ENCODE results near the gene PRR36.

PRR36 gene

GRCh38 chr19:7853770-7854128 lies 20.4 kb downstream of the PRR36 start:
- Histone ChIP-seq H3K4me3 (ENCODE audit: low read length in 2 of 2) (no peak overlapping the region), H3K4me1 (ENCODE audit: control insufficient read depth, insufficient read depth, low read length) (peaks cover 6% of the 10 kb centered on the region), H3K9me3 (ENCODE audit: control insufficient read depth in 2 of 2, low read length in 2 of 2) (no peaks in the 10 kb centered on the region), H3K9ac (ENCODE audit: low read length in 2 of 2) (no peak overlapping the region), H3K27ac (ENCODE audit: low read length) (no peak overlapping the region), H3K27me3 (ENCODE audit: control insufficient read depth in 1 of 2, insufficient read depth in 2 of 2, low read length in 2 of 2) (peaks cover 4 to 12% of the 10 kb centered on the region in 2 donors), H3K36me3 (ENCODE audit: control insufficient read depth in 2 of 2, insufficient read depth in 2 of 2, low read length in 2 of 2) (no peaks in the 10 kb centered on the region)

DNA sequence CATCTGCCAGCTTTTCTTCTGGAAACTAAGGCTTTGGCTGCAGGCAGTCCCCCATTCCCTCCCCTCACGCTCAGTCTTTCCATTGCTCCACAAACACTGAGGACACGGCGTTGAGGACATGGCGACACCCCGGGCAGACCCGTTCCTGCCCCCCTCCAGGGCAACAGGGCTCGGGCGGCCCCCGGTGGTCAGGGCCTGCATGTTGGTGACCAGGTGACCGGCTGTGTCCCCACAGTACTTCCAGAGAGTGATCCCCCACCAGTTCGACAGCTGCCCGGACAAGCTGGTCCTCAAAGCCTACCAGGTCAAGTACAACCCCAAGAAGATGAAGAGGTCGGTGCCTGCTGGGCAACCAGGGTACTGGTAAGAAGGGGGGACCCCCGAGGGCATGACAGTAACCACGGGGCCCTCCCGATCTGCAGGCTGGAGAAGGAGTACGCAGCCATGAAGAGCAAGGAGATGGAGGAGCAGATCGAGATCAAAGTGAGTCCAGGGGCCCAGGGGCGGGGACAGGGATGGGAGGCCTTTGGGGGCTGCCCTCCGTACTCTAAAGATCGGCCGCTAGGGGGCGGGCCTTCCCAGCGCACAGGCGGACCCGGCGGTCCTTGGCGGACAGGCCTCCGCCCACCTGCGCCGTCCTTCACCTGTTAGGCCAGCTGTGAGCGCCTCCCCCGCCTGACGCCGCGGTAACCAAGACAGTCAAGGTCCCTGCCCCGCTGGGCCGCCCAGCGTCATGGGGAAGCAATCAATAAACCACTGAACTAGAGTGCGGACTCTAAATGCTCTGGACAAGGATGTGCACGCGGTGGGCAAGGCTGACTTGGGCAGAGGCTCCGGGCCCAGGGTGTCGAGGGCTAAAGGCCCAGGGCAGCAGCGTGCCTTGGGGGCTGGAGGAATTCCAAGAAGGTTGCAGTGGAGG lies 21.1 kb downstream of the PRR36 start:
- H3K36me3 ChIP-seq (ENCODE audit: control insufficient read depth in 2 of 2, insufficient read depth in 2 of 2, low read length in 2 of 2), result no peaks in the 10 kb centered on the region
- H3K4me1 ChIP-seq (ENCODE audit: control insufficient read depth, insufficient read depth, low read length), result peaks cover 6% of the 10 kb centered on the region
- H3K27ac ChIP-seq (ENCODE audit: low read length), result no peak overlapping the region
- no peak overlapping the region for H3K4me3 ChIP-seq (ENCODE audit: low read length in 2 of 2)
- H3K9me3 ChIP-seq (ENCODE audit: control insufficient read depth in 2 of 2, low read length in 2 of 2), result no peaks in the 10 kb centered on the region
- peaks cover 4 to 9% of the 10 kb centered on the region in 2 donors for H3K27me3 ChIP-seq (ENCODE audit: control insufficient read depth in 1 of 2, insufficient read depth in 2 of 2, low read length in 2 of 2)
- H3K9ac ChIP-seq (ENCODE audit: low read length in 2 of 2), result no peak overlapping the region

- Histone ChIP-seq H3K27ac (ENCODE audit: low read length) (no peak overlapping the region), H3K4me3 (ENCODE audit: low read length in 2 of 2) (no peak overlapping the region), H3K4me1 (ENCODE audit: control insufficient read depth, insufficient read depth, low read length) (peaks cover 6% of the 10 kb centered on the region), H3K9ac (ENCODE audit: low read length in 2 of 2) (no peak overlapping the region), H3K9me3 (ENCODE audit: control insufficient read depth in 2 of 2, low read length in 2 of 2) (no peaks in the 10 kb centered on the region), H3K36me3 (ENCODE audit: control insufficient read depth in 2 of 2, insufficient read depth in 2 of 2, low read length in 2 of 2) (no peaks in the 10 kb centered on the region), H3K27me3 (ENCODE audit: control insufficient read depth in 1 of 2, insufficient read depth in 2 of 2, low read length in 2 of 2) (peaks cover 4 to 9% of the 10 kb centered on the region in 2 donors)
Observed at GRCh38 chr19:7851623-7852500, 22.3 kb downstream of the PRR36 start.

GRCh38 chr19:7850945-7851622 lies 23.1 kb downstream of the PRR36 start:
- Histone ChIP-seq H3K36me3 (ENCODE audit: control insufficient read depth in 2 of 2, insufficient read depth in 2 of 2, low read length in 2 of 2) (no peaks in the 10 kb centered on the region), H3K4me3 (ENCODE audit: low read length in 2 of 2) (no peak overlapping the region), H3K9me3 (ENCODE audit: control insufficient read depth in 2 of 2, low read length in 2 of 2) (no peaks in the 10 kb centered on the region), H3K27me3 (ENCODE audit: control insufficient read depth in 1 of 2, insufficient read depth in 2 of 2, low read length in 2 of 2) (peaks cover 4% of the 10 kb centered on the region in 2 donors), H3K4me1 (ENCODE audit: control insufficient read depth, insufficient read depth, low read length) (peaks cover 6% of the 10 kb centered on the region), H3K9ac (ENCODE audit: low read length in 2 of 2) (no peak overlapping the region), H3K27ac (ENCODE audit: low read length) (no peak overlapping the region)

- H3K4me3 ChIP-seq (ENCODE audit: low read length in 2 of 2), result no peak overlapping the region
- no peak overlapping the region for H3K27ac ChIP-seq (ENCODE audit: low read length)
- peaks cover 6% of the 10 kb centered on the region for H3K4me1 ChIP-seq (ENCODE audit: control insufficient read depth, insufficient read depth, low read length)
- no peak overlapping the region for H3K9ac ChIP-seq (ENCODE audit: low read length in 2 of 2)
- no peaks in the 10 kb centered on the region for H3K36me3 ChIP-seq (ENCODE audit: control insufficient read depth in 2 of 2, insufficient read depth in 2 of 2, low read length in 2 of 2)
- H3K9me3 ChIP-seq (ENCODE audit: control insufficient read depth in 2 of 2, low read length in 2 of 2), result no peaks in the 10 kb centered on the region
- peaks cover 0 to 4% of the 10 kb centered on the region in 2 donors for H3K27me3 ChIP-seq (ENCODE audit: control insufficient read depth in 1 of 2, insufficient read depth in 2 of 2, low read length in 2 of 2)
Observed at GRCh38 chr19:7850000-7850813, 24.0 kb downstream of the PRR36 start.

GRCh38 chr19:7849631-7849999 lies 24.6 kb downstream of the PRR36 start:
- Histone ChIP-seq H3K9ac (ENCODE audit: low read length in 2 of 2) (no peak overlapping the region), H3K27ac (ENCODE audit: low read length) (no peak overlapping the region), H3K27me3 (ENCODE audit: control insufficient read depth in 1 of 2, insufficient read depth in 2 of 2, low read length in 2 of 2) (peaks cover 0 to 2% of the 10 kb centered on the region in 2 donors), H3K4me3 (ENCODE audit: low read length in 2 of 2) (no peak overlapping the region), H3K36me3 (ENCODE audit: control insufficient read depth in 2 of 2, insufficient read depth in 2 of 2, low read length in 2 of 2) (no peaks in the 10 kb centered on the region), H3K9me3 (ENCODE audit: control insufficient read depth in 2 of 2, low read length in 2 of 2) (no peaks in the 10 kb centered on the region), H3K4me1 (ENCODE audit: control insufficient read depth, insufficient read depth, low read length) (peaks cover 6% of the 10 kb centered on the region)

- Histone ChIP-seq H3K4me3 (ENCODE audit: low read length in 2 of 2) (no peak overlapping the region), H3K9ac (ENCODE audit: low read length in 2 of 2) (no peak overlapping the region), H3K36me3 (ENCODE audit: control insufficient read depth in 2 of 2, insufficient read depth in 2 of 2, low read length in 2 of 2) (no peaks in the 10 kb centered on the region), H3K4me1 (ENCODE audit: control insufficient read depth, insufficient read depth, low read length) (peaks cover 6% of the 10 kb centered on the region), H3K27ac (ENCODE audit: low read length) (no peak overlapping the region), H3K9me3 (ENCODE audit: control insufficient read depth in 2 of 2, low read length in 2 of 2) (no peaks in the 10 kb centered on the region), H3K27me3 (ENCODE audit: control insufficient read depth in 1 of 2, insufficient read depth in 2 of 2, low read length in 2 of 2) (no peaks in the 10 kb centered on the region)
Observed at GRCh38 chr19:7848779-7849457, 25.3 kb downstream of the PRR36 start.

DNA sequence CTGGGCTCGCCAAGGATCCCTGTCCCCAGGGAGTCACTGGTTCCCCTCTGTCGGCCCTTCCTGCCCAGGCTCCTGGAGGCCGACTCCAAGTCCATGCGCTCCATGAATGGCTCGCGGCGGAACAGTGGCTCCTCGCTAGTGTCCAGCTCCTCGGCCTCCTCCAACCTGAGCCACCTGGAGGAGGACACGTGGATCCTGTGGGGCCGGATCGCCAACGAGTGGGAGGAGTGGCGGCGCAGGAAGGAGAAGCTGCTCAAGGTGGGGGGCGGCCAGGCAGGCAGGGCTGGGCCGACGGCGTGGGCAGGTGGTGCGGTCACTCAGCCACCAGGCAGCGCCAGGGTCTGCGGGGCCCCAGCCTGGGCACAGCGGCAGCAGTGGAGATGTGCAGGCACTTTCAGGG lies 26.5 kb downstream of the PRR36 start:
- H3K9me3 ChIP-seq (ENCODE audit: control insufficient read depth in 2 of 2, low read length in 2 of 2), result no peaks in the 10 kb centered on the region
- no peak overlapping the region for H3K27ac ChIP-seq (ENCODE audit: low read length)
- H3K9ac ChIP-seq (ENCODE audit: low read length in 2 of 2), result no peak overlapping the region
- no peaks in the 10 kb centered on the region for H3K4me1 ChIP-seq (ENCODE audit: control insufficient read depth, insufficient read depth, low read length)
- H3K4me3 ChIP-seq (ENCODE audit: low read length in 2 of 2), result no peak overlapping the region
- H3K36me3 ChIP-seq (ENCODE audit: control insufficient read depth in 2 of 2, insufficient read depth in 2 of 2, low read length in 2 of 2), result no peaks in the 10 kb centered on the region
- no peaks in the 10 kb centered on the region for H3K27me3 ChIP-seq (ENCODE audit: control insufficient read depth in 1 of 2, insufficient read depth in 2 of 2, low read length in 2 of 2)

DNA sequence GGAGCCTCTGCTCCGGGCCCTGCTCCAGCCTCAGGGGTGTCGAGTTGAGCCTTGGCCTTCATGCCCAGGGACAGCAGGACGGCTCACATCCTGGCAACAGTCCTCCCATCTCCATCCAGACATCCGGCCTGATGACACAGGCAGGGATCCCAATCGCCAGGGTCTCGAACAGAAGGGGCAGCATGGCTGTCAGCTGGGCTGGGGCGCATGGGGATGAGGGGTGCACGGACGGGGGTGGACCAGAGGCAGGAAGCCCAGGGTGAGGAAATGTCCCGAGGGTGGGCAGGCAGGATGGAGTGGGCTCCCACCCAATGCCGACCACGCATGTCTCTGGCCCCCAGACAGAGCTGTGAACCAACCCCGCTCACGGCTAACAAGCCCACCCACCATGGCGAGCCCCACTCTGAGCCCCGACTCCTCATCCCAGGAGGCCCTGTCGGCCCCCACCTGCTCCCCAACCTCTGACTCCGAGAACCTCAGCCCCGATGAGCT lies 28.0 kb downstream of the PRR36 start:
- Histone ChIP-seq H3K4me1 (ENCODE audit: control insufficient read depth, insufficient read depth, low read length) (no peaks in the 10 kb centered on the region), H3K9ac (ENCODE audit: low read length in 2 of 2) (no peak overlapping the region), H3K27ac (ENCODE audit: low read length) (no peak overlapping the region), H3K4me3 (ENCODE audit: low read length in 2 of 2) (no peak overlapping the region), H3K27me3 (ENCODE audit: control insufficient read depth in 1 of 2, insufficient read depth in 2 of 2, low read length in 2 of 2) (no peaks in the 10 kb centered on the region), H3K9me3 (ENCODE audit: control insufficient read depth in 2 of 2, low read length in 2 of 2) (no peaks in the 10 kb centered on the region), H3K36me3 (ENCODE audit: control insufficient read depth in 2 of 2, insufficient read depth in 2 of 2, low read length in 2 of 2) (no peaks in the 10 kb centered on the region)
